AG10803 (cell line): ENCODE results near the gene CRKL.

Experiments used
- DNase-seq: peaks from one replicate; pipeline ENCODE4 v3.0.0; 2010; ENCODE audit warnings: low read depth
- H3K4me3 ChIP-seq: 2 replicates; pipeline ENCODE4 v1.5.1; 2011; ENCODE audit warnings: mild to moderate bottlenecking, low read length, control low read depth
- TF ChIP-seq, protein P1 (sequence below): conservative IDR thresholded peaks from 2 replicates; pipeline ENCODE4 v1.5.1; 2011; ENCODE audit warnings: mild to moderate bottlenecking, low read length, control low read depth, inconsistent platforms

CRKL gene

DNA sequence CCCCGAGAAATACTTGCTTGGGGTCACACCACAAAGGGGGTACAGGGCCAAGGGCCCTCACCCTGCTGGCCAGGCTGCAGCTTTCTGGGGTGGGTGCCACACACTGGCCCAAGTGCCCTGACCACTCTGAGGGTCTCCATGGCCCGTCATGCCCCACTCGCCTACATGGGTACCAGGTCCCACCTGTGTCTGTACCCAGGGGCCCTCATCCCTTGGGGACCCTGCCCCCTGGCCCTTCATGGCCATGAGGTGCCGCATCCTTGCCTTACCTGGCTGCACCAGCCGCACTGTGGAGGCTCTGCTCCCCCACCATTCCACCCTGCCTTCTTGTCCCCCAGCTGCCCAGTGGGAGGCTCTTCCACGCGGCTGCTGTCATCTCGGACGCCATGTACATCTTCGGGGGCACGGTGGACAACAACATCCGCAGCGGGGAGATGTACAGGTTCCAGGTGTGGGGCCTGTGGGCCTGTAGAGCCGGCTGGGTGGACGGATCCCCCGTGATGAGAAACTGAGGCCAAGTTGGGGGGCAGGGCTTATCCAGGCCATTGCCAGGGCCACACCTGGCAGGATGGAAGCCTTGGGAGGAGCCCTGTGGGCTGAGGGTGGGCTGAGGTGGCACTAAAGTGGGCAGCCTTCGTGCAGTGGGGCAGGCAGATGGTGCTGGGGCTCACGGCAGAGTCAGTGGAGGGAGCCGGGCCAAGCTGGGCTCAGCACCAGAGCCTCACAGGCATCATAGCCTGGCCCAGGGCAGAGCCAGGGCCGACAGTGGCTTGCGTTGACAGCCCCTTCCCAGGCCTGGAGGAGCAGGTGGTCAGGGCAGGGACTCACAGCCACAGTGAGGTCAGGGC lies 75.5 kb downstream of the CRKL start:
- DNase-seq: no peak
- H3K4me3 ChIP-seq: no peak overlapping the region
- TF ChIP-seq, protein P1, sequence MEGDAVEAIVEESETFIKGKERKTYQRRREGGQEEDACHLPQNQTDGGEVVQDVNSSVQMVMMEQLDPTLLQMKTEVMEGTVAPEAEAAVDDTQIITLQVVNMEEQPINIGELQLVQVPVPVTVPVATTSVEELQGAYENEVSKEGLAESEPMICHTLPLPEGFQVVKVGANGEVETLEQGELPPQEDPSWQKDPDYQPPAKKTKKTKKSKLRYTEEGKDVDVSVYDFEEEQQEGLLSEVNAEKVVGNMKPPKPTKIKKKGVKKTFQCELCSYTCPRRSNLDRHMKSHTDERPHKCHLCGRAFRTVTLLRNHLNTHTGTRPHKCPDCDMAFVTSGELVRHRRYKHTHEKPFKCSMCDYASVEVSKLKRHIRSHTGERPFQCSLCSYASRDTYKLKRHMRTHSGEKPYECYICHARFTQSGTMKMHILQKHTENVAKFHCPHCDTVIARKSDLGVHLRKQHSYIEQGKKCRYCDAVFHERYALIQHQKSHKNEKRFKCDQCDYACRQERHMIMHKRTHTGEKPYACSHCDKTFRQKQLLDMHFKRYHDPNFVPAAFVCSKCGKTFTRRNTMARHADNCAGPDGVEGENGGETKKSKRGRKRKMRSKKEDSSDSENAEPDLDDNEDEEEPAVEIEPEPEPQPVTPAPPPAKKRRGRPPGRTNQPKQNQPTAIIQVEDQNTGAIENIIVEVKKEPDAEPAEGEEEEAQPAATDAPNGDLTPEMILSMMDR: no peak

DNA sequence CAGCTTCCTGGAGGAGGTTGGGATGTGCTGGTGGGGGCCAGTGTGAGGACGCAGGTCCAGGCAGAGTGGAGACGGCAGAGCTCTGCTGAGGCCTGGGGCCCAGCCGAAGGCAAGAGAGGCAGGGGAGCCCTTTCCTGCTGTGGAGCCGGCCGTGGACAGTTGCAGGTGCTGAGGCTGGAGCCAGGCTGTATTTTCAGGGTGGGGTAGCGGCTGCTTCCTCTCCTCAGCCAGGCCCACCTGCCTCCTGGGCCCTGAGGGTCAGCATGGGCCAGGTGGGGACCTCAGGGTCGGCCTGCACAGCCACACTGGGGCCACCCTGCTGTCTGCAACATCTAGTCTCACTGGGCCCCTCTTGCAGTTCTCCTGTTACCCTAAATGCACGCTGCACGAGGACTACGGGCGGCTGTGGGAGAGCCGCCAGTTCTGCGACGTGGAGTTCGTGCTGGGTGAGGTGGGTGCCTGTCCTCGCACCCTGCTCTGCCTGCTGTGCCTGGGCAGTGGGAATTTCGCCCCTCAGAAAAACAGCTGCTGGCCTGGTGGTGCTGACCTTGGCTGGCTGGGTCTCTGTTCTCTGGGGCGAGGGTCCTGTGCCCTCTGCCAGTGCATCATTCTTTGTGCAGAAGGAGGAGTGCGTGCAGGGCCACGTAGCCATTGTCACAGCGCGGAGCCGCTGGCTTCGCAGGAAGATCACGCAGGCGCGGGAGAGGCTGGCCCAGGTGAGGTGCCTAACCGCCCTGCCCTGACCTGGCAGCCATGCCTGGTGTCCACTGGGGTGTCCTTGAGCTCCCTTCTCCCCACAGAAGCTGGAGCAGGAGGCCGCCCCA lies 76.3 kb downstream of the CRKL start:
- TF ChIP-seq, protein P1: no peak
- H3K4me3 ChIP-seq: no peak overlapping the region
- DNase-seq: no peak

DNA sequence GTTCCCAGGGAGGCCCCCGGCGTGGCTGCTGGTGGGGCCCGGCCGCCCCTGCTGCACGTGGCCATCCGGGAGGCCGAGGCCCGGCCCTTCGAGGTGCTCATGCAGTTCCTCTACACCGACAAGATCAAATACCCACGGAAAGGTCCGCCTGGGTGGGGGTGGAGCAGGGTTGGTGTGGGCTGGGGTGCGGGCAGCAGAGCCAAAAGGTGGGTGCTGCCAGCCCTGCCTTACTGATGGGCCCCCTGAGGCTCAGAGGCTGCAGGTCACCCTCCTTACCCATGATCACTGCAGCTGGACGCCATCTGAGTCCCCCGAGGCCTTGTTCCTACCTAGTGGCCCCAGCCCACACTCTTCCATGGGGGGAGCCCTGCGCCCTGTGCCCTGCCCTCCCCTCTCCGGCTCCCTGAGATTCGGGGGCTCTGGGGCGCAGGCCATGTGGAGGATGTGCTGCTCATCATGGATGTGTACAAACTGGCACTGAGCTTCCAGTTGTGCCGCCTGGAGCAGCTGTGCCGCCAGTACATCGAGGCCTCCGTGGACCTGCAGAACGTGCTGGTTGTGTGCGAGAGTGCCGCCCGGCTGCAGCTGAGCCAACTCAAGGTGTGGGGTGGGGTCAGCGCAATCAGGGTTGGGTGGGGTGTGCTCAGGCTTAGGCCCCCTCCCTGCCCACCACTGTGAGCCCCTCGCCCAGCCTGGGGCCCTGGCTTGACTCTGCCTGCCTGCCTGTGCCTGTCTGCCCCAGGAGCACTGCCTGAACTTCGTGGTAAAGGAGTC lies 77.1 kb downstream of the CRKL start:
- TF ChIP-seq, protein P1: no peak
- DNase-seq: no peak
- H3K4me3 ChIP-seq: no peak overlapping the region

DNA sequence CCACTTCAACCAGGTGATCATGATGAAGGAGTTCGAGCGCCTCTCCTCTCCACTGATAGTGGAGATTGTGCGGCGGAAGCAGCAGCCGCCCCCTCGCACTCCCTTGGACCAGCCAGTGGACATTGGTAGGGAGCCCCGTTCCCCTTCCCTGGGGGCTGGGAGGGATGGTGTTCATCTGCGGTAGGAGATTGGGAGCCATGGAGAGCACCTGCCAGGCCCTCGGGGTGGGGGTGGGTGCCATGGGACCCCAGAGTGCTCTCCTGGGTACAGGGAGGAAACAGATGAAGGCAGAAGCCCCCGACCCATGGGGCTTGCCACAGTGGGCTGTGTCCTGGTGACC lies 77.7 kb downstream of the CRKL start:
- no peak overlapping the region for H3K4me3 ChIP-seq
- no peak for DNase-seq
- TF ChIP-seq, protein P1: no peak

DNA sequence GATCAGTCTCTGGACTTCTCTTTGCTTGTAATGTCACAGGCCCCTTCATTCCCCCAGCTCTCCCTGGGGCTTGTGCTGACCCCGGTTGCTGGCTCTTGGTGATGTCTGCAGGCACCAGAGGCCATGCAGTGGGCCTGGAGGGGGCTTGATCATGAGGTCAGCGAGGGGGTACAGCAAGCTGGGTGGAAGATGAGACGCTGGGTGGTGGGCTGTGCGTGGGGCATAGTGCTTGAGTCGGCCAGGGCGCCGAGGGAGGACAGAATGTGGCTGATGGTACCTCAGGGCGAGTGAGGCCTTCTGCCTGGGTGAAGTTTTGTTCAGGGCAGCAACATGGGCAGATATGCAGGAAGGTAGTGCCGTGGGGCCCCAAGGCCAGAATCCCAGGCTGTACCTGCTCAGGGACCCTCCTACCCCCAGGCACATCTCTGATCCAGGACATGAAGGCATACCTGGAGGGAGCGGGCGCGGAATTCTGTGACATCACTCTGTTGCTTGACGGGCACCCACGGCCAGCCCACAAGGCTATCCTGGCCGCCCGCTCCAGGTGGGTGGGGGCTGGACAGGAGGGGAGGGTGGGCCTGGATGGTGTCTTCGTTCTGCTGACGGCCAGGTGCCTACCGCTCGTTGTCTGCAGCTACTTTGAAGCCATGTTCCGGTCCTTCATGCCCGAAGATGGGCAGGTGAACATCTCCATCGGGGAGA lies 78.3 kb downstream of the CRKL start:
- H3K4me3 ChIP-seq: no peak overlapping the region
- TF ChIP-seq, protein P1: no peak
- no peak for DNase-seq

DNA sequence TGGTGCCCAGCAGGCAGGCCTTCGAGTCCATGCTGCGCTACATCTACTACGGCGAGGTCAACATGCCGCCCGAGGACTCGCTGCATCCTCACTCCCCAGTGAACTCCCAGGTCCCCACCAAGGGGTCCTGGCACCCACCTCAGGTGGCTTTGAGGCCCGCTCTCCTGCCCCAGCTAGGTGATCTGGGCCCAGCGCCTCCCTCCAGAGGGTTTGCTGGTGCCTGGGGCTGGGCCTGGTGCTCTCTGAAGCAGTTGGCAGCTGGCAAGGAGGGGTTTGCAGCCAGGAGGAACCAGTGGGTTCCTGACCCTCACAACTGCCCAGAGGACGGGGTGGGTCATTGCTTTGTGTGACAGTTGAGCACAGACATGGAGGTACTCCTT lies 78.8 kb downstream of the CRKL start:
- TF ChIP-seq, protein P1: no peak
- DNase-seq: no peak
- H3K4me3 ChIP-seq: no peak overlapping the region
